GM19035 (cell line): ENCODE measurements around the gene CCDC92B.
"Not testable (repeated sequence)": the region's sequence is repeated elsewhere in the genome, so short reads cannot be mapped to it uniquely, and the experiment has no call there.

Experiments
- ATAC-seq: cut with Tn5 transposase; IDR thresholded peaks from one replicate; pipeline ENCODE4 v1.9.1; 2021; ENCODE audit not compliant: unreplicated experiment

CCDC92B gene

DNA sequence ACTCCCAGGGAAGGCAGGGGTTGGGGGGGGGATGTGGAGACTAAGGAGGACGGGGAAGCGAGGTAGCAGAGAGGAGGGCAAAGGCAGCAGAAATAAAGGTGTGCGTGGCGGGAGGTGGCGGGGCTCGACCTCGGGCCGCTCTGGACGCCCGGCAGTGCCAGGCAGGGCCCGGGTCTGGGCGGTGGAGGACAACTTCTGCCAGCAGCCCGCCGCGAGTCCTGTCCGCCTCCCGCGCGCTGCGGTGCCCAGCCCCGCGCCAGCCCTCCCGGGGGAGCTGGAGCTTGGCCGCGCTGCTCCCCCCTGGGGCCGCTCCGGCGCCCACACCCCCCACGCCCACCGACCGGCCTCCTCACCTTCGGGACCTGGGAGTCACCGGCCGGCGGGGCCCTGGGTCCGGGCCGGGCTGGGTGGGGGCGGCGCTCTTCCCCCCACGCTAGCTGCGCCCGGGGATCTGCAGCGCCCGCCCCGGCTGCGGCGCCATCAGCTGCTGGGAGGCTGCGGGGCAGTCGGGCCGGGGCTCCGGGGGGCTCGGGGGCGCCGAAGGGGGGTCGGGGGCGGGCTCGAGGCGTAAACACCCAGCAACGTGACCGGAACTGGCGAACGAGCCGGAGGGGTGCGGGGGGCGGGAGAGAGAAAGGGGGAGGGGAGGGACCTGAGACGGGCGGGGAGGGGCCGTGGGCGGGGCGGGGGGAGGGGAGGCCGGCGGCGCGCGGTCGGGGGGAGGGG lies at the start of gene CCDC92B:
Gene CCDC92B (minus strand): TSS at position 595 of the 726 bp plus-strand sequence. CDS start 14,507 bp downstream, outside the sequence.
- no peak for ATAC-seq

- no peak for ATAC-seq
Measured at GRCh38 chr17:2798678-2799077, 49.2 kb upstream of the CCDC92B start.

GRCh38 chr17:2798188-2798587 lies 48.7 kb upstream of the CCDC92B start:
- no peak for ATAC-seq

- no peak for ATAC-seq
Measured at GRCh38 chr17:2797637-2798036, 48.2 kb upstream of the CCDC92B start.

DNA sequence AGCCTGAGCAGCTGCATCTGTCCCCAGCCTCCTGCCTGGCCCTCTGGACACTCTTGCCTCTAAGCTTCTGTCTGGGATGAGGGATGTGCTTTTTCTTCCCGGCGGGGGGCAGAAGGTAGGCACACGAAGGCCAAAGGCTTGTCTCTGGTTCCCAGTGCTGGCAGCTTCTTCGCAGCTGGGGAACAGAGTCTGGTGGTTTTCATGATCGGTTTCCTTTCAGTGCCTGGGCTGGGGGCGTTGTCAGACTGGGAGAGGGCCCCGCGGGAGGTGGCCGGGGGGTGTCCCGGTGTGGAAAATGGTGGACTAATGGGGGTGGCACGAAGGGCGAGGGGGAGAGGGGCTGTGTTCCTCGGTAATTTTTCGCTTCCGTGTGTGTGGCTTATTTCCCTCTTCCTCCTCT lies 47.8 kb upstream of the CCDC92B start:
- ATAC-seq: no peak

DNA sequence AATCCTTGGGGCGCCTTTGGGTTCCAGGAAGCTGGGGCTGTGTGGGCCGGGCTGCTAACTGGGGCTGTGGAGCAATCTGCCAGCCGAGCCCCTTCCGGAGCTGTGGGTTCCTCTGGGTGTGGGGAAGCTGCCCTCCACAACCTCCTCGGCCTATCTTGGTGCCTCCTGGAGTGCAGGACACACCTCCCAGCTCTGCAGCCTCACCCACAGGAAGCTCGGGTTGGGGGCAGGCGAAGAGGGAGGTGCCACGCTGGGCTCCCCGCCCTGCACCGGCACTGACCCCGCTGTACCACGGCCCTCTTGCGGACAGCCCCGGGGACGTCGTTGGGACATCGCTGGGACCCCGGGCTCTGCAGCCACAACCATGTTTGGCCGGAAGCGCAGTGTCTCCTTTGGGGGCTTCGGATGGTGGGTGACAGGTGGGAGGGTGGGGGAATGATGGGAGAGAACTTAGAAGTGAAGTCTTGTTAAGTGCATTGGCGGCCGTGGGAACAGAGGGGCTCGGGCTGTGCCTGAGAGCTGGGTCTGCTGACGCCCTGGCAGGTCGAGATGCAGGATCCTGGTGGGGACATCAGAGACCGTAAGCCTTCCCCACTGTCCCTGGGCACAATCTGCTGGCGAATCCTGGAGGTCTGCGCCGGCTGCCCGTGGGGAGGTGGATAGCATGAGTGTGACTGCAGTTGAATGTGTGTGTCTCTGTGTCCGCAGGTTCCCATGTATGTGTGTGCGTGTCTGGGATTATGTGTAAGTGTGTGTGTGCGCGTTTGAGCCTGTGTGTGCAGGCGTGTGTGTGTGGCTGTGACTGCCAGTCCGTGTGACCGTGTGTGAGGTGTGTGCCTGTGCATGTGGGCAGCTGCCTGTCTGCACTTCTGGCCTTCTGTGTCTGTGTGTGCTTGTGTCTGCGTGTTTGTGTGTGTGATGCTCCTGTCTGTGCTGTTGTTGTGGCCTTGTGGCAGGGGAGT lies 47.0 kb upstream of the CCDC92B start, which contains the start of gene RAP1GAP2:
Gene RAP1GAP2 (plus strand): TSS at position 275 of the 962 bp plus-strand sequence. CDS start 90 bp downstream, at position 365.
- no peak for ATAC-seq

GRCh38 chr17:2795441-2796163 lies 46.1 kb upstream of the CCDC92B start:
- no peak for ATAC-seq

DNA sequence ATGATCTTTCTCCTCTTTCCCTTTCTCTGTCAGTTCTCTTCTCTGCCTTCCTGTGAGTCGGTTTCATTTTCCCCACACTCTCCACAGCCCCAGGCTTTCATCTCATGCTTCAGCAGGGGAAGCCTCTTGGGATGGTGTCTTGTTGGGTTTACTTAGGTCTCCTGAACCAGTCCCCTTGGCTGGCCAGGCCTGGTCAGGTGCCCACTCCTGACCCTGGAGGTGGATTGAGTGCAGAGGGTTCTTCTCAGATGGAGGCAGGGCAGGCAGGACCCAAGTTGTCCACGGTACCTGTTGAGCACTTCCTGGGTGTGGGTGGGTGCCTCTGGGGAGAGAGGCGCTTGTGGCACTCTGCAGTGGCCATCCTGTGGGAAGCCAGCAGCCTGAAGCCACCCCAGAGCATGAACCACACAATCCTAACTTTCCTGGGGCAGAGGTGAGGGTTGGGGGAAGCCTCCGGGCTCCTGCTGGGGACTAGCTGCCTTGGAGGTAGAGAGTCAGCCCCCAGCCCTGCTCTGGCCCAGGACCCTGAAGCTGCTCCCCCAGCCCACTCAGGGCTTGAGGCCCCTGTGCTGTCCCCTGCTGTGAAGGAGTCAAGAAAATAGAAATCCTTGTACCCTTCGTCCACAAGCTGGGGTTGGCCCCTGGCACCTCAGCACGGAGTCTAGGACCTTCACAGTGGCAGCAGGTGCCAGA lies 44.8 kb upstream of the CCDC92B start:
- no peak for ATAC-seq

- ATAC-seq: no peak
Measured at GRCh38 chr17:2792366-2793169, 43.1 kb upstream of the CCDC92B start.

DNA sequence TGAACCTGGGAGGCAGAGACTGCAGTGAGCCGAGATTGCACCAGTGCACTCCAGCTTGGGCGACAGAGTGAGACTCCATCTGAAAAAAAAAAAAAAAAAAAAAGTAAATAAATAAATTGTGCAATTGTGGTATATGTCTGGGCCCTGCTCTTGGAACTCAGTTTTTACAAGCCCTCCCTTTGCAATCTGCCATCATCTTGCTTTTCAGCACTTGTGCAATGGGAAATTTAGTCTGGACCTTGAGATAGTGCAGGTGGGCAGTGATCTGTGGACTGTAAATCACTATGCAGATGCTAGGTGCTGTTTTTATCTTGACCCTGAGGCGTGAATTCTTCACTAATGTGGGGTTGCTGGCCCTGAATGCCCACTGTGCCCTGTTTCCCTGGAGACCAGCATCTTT lies 40.2 kb upstream of the CCDC92B start:
- no peak for ATAC-seq

DNA sequence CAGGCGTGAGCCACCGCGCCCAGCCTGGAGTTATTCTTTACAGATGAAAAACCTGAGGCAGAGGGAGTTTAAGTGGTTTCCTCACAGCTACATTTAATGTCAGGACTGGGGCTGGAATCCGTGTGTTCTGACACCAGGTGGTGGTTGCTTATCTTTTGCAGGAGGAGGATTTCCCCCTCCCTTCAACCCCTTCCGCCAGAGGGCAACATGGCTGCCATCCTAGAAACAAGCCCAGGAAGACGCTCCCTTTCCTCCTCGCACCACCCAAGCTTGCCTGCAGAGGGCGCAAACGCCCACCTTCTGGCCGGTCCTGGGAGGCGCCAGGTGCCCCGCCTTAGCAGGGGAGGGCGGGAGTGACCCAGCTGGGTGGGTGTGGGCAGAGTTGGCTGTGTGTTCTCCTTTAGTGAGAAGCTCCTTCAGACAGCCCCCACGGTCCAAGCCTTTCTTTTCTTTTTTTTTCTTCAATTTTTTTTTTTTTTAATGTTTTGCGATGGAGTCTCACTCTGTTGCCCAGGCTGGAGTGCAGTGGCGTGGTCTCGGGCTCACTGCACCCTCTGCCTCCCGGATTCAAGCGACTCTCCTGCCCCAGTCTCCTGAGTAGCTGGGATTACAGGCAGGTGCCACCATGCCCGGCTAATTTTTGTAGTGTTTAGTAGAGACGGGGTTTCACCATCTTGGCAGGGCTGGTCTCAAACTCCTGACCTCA lies 36.9 kb upstream of the CCDC92B start:
- no peak for ATAC-seq

- not testable (repeated sequence) for ATAC-seq
Measured at GRCh38 chr17:2785376-2785775, 35.9 kb upstream of the CCDC92B start.

- no peak for ATAC-seq
Measured at GRCh38 chr17:2784864-2785263, 35.4 kb upstream of the CCDC92B start.

- no peak for ATAC-seq
Measured at GRCh38 chr17:2783310-2784030, 34.0 kb upstream of the CCDC92B start.

DNA sequence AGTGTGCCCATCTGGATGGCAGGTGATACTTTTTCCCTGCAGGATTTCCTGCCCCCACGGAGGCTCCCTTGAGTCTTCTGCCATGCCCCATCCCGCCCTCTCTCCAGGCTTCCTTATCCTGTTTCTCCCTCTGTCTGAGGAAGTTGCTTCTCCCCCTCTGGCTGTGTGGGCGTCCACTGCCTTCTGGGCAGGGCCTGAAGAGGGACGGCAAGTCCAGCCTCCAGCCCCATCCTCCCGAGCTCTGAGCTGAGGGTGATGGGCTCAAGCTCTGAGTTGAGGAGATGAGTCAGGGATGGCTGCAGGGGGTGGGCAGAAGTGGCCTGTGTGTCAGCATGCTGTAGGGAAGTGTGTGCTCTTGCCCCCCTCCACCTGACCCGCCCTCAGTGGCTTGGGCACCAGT lies 32.6 kb upstream of the CCDC92B start:
- no peak for ATAC-seq

GRCh38 chr17:2781598-2781997 lies 32.1 kb upstream of the CCDC92B start:
- not testable (repeated sequence) for ATAC-seq

- no peak for ATAC-seq
Measured at GRCh38 chr17:2780931-2781454, 31.5 kb upstream of the CCDC92B start.

- ATAC-seq: no peak
Measured at GRCh38 chr17:2780256-2780655, 30.8 kb upstream of the CCDC92B start.
